ENCODE results near the gene IQCE.

The IQCE gene

DNA sequence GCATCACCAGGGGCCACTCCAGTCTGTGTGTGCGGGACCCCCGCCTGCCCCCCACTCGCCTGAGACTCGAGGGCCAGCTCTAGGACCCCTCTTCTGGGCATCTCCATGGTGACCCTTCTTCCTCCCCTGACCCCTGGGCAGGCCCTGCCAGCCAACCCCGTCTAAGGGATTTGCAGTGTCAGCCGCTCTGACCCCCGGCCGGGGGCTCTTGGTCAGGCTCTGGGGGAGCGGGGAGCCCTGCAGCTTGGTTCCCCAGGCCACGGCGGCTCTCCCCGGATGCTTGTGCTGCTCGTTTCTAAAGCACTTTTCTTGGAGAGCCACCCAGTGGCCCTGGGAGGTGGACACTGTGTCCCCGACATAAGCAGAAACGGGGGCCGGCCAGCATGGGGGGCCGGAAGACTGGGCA, 78.3 kb downstream of the IQCE start:
- no peak for DNase-seq

- DNase-seq, result no peak
Observed at GRCh38 chr7:2637505-2638223, 78.9 kb downstream of the IQCE start.

DNA sequence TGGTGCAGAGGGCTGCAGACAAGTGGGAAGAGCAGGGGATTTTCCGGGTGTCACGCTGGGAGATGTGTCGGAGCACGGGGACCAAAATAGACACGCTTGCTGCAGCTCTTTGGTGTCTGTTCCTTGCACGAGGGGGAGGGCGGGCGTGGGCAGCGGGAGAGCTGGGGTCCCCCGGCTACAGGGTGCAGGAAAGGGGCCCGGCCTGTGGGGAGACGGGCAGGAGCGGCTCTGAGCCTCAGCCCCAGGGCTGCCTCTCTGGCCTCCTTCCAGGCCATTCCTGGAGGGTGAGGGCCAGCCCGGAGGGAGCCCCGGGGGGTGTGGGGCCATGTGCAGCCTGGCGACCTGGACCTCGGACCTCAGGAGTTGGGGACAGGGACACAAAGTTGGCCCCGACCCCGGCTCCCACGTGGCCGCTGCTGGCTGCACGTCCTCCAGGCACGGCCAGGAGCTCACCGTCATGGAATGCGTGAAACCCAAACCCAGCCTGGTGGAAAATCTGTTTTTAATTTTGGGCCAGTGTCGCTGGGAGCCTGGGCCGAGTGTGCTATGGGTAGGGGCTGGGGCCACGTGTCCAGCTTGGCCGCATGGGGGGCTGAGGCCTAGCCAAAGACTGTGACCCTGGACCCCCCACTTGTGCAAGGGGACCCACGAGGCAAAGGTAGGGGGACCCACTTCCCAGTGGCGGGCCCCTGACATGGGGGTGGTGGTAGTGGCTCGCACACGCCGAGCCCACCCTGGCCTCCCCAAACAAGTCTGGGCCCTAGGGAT, 79.6 kb downstream of the IQCE start:
- DNase-seq, result no peak

- DNase-seq, result no peak
Observed at GRCh38 chr7:2639181-2639681, 80.5 kb downstream of the IQCE start.

GRCh38 chr7:2639695-2640481, 81.1 kb downstream of the IQCE start:
- no peak for DNase-seq

GRCh38 chr7:2640482-2640830, 81.7 kb downstream of the IQCE start:
- no peak for DNase-seq

- DNase-seq, result no peak
Observed at GRCh38 chr7:2640846-2641316, 82.1 kb downstream of the IQCE start.

DNA sequence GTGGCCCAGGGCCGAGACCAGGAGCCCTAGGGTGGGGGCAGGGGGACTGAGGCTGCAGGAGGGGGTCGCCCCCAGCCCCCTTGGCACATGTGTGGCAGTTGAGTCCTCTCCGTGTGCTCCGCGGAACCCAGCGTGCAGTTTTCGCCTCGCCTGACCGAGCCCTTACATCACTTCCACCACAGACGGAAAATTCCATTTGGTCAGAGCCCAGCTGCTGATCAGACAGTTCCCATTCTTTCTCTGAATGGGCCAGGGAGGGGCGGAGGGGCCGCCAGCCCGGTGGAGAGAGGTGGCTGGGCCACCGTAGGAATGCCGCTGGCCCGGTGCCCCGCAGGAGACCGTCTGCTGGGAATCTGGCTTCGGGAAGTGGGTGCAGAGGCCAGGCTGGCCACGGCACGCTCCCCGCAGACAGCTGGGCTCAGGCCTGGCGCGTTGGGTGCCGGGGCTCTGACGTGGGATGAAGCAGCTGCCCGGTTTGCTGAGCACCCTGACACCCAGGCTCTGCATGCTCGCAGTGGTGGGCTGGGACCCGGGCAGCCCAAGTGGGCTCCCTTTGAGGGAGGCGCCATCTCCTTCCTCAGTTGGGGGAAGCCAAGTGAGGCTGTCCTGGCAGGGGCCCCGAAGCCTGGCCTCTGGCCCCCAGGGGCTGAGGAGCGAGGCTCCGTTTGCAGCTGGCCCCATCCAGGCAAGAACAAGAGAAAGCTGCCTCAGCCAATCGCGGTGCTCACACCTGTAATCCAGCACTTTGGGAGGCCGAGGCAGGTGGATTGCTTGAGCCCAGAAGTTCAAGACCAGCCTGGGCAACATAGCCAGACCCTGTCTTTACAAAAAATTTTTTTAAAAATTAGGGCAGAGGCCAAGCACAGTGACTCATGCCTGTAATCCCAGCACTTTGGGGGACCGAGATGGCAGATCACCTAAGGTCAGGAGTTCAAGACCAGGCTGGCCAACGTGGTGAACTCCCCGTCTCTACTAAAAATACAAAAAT, 82.9 kb downstream of the IQCE start:
- no peak for DNase-seq

- no peak for DNase-seq
Observed at GRCh38 chr7:2643386-2644219, 84.8 kb downstream of the IQCE start.

DNA sequence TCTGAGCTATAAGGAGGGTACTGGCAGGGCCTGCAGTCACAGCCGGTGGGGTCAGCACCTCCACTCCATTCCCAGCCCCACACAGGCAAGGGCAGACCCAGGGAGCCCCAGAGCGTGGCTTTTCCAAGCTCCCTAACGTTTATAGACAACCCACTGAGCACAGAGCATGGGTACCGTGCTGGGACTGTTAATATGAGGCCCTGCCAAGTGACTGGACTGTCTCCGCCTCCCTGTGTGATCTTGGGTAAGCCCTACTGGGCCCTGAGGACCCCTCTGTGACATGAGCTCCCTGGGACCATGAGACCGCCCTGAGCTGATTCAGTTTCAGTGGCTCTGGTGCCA, 85.4 kb downstream of the IQCE start:
- no peak for DNase-seq

DNA sequence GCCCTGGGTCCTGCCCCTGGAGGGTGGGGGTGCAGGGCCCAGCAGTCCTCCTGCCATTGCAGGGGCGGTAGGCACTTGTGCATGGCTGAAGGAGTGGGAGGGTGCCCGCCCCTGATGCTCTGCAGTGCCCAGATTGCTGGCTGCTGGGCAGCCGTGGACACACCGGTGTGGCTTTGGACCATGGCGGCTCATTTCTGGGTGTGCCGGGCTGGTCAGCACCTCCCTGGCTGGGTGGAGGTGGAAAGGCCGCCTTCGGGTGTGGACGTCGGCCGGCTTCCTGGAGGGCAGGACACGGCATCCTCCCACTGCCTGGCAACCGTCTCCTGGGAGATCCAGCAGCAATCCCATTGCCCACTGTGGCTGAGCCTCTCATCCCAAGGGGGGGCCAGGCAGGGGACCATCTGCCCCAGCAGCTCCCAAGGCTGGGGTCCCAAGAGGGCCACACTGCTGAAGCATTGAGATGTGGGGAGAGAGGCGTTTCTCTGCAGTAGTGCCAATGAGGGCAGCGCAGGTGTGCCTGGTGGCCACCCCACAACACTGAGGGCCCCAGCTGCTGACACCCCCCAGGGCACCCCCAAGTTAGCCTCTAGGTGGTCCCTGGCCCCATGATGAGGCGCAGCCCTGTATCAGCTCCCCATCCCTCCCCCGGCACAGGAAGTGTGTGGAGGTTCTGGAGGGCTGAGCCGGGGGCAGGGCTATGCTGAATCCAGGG, 85.9 kb downstream of the IQCE start:
- DNase-seq, result no peak

DNA sequence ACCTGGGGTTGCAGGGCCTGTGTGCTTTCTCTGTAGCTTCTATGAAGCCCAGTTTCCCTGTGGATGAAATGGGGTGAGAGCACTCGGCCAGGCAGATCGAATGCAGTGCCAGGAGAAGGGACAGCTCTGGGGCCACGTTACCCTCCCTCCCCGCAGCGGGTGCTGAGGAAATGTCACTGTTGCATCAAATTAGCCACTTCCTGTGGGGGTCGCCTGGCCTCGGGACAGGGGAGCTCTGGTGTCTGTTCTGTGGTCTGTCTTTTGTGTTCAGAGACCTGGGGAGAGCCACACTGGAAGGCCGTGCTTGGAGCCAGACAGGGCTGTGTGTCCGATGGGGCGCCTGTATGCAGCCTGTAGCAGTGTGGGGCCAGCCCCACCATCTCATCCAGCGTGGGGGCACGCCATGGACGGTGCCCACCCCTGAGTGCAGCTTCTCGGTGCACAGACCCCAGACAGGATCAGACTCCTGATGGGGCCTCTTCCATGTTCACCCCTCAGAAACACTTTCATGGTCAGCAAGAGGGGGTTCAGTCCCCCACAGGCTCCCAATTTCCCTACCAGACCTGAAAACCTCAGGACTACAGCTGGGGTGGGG, 86.6 kb downstream of the IQCE start:
- no peak for DNase-seq

DNA sequence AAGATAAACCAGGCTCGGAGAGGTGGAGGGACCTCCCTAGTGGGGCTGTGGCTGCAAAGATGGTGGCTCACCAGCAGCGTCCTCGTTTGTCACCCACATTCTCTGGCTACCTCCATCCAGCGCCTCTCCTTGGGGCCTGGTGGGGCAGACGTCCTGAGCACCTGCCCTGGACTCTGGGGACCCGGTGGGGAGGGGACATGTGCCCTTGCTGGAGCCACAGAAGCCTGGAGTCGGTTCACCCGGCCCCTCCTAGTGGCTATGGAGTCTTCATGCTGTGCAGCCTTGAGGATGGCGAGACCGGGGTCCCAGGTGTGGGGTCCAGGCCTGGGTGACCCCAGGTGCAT, 87.5 kb downstream of the IQCE start:
- DNase-seq, result no peak

GRCh38 chr7:2646680-2647571, 88.1 kb downstream of the IQCE start:
- no peak for DNase-seq

DNA sequence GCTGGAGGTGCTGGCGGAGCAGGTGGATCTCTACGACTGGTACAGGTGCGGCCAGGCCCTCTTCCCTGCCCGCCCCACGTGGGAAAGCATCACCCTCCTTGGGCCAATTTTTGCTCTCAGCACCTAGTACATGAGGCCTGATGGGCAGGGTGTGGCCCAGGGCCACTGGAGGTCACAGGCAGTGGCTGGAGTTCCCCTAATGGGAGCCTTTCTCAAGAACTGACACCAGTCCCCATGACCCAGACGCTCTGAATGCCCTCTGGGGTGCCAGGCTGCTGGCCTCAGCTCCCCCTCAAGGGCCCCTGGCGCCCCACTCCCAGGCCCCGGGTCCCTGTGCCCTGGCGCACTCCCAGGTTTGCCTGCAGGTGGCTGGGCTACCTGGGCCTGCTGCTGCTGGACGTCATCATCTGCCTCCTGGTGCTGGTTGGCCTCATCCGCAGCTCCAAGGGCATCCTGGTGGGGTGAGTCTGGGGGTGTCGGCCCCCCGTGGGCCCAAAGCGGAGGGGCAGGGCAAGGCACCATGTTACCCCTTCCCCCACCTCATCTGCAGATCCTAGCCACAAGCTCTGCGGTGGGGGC, 88.9 kb downstream of the IQCE start:
- DNase-seq, result no peak

DNA sequence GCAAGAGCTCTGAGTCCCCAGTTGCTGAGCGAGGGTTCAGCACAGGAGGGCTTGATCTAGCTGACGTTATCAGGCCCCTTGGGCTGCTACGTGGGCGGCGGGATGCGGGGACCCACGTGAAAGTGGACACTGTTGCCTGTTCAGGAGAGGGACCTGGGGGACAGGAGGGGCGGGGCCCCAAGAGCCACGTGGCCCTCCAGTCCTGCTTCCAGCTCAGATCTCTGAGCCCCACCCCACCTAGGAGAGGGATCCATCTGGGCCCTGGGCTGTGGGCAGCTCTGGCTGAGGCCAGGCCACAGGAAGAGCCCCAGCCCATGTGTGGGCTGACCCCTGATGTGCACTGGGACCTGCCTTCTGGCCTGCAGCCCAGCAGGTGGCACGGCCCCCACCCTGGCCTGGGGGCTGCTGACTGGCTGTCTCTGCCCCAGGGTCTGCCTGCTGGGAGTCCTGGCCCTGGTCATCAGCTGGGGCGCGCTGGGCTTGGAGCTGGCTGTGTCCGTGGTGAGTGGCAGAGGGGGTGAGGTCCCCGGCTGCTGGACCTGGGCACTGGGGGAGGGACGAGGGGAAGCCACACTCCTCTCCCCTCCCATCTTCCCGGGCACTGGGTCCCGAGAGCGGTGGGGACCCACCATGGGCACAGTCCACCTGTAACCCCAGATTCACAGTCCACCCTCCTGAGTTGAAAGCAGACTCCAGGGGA, 90.5 kb downstream of the IQCE start:
- no peak for DNase-seq

DNA sequence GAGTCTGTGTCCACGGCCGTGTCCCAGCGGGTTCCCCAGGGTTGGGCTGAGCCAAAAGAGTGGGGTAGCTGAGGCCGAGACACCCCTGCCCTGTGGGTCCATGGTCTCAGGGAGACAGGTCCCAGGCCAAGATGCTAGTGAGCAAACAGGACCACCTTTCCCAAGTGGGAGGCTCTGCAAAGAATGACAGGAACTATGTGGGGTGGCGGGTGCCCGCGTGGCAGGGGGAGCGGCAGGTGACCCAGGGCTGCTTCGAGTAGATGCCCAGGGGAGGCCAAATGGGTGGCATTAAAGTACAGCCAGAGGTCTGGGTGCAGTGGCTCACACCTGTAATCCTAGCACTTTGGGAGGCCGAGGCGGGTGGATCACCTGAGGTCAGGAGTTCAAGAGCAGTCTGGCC, 91.2 kb downstream of the IQCE start:
- no peak for DNase-seq

DNA sequence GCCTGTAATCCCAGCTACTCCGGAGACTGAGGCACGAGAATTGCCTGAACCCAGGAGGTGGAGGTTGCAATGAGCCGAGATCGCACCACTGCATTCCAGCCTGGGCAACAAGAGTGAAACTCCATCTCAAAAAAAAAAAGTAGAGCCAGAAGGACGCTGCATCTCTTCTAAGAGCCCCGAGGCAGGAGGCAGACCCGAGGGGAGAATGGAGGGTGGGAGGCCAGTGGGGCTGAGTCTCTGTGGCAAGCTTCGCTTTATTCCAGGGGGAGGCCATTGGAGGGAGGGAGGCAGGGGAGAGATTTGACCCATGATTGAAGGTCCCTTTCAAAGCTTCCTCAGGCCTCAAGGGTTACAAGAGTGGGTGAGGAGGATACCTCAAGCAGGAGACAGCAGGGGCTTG, 91.7 kb downstream of the IQCE start:
- DNase-seq, result no peak
